C4-2B (cell line): ENCODE results near the gene SLC16A8.

Experiments
- H3K27ac ChIP-seq: fragments of 450-650 bp; 2 replicates; pipeline ENCODE4 v1.5.1; 2017
- ZFX ChIP-seq: fragments of 450-650 bp; IDR thresholded peaks from 2 replicates; pipeline ENCODE4 v1.6.1; 2017
- TF ChIP-seq, protein P1 (sequence below): fragments of 450-650 bp; conservative IDR thresholded peaks from 2 replicates; pipeline ENCODE4 v1.5.1; 2017; ENCODE audit warnings: mild to moderate bottlenecking

The SLC16A8 gene

DNA sequence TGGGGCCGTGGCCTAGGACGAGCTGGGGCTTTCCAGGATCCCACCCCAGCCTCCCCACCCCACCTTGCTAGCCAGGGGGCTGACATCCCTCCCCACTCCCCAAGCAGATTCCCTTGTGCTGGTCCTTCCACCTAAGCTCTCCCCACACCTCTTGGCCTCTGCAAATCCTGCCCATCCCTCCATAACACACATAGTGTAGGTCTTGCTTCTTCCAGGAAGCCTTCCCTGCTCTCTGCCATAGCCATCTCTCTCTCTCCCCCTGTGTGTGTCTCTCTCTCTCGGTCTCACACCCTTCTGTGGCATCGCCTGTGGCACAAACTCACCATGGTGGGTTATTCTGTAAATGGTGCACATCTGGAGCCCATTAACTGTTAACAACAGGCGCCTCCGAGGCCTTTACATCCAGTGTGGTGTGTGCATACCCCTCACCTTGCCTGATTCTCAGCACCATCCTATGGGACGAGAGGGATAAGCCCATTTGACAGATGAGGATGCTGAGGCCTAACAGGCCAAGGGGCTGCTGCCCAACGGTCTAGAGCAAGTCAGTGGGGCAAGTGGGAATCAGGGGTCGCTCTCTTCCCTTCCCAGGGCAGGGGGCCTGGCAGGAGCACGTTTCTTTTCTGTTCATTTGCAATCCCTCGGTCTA lies 49.0 kb downstream of the SLC16A8 start:
- peak overlapping the region; percentile 41 for H3K27ac ChIP-seq
- TF ChIP-seq, protein P1, sequence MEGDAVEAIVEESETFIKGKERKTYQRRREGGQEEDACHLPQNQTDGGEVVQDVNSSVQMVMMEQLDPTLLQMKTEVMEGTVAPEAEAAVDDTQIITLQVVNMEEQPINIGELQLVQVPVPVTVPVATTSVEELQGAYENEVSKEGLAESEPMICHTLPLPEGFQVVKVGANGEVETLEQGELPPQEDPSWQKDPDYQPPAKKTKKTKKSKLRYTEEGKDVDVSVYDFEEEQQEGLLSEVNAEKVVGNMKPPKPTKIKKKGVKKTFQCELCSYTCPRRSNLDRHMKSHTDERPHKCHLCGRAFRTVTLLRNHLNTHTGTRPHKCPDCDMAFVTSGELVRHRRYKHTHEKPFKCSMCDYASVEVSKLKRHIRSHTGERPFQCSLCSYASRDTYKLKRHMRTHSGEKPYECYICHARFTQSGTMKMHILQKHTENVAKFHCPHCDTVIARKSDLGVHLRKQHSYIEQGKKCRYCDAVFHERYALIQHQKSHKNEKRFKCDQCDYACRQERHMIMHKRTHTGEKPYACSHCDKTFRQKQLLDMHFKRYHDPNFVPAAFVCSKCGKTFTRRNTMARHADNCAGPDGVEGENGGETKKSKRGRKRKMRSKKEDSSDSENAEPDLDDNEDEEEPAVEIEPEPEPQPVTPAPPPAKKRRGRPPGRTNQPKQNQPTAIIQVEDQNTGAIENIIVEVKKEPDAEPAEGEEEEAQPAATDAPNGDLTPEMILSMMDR = no peak
- TF ChIP-seq ZFX = no peak

DNA sequence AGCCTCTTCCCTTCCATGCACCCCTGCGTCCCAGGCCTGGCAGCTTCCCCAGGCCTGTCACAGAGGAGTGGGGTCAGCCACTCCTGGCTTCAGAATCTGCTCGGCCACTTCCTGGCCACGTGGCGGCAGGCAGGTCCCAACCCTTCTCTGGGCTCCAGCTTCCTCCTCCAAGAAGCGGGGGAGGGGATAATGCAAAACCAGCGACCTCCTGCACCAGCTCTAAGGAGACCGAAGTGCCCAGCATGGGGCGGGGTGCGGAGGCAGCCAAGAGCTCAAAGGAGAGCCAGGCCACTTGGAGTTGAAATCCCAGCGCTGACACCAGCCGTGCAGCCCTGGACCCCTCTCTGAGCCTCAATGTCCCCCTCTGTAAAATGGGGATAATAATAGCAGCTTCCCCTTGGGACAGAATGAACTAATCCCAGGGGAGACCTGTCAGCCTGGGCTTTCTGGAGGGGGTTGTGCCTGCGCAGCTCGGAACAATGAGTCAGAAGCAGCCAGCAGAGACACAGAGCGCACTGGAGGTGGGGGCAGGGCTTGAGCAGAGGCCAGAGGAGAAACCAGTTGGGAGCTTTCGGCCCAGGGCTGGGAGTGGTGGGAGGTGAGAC lies 49.6 kb downstream of the SLC16A8 start:
- H3K27ac ChIP-seq = peak overlapping the region; percentile 41
- TF ChIP-seq, protein P1 = no peak
- TF ChIP-seq ZFX = no peak

DNA sequence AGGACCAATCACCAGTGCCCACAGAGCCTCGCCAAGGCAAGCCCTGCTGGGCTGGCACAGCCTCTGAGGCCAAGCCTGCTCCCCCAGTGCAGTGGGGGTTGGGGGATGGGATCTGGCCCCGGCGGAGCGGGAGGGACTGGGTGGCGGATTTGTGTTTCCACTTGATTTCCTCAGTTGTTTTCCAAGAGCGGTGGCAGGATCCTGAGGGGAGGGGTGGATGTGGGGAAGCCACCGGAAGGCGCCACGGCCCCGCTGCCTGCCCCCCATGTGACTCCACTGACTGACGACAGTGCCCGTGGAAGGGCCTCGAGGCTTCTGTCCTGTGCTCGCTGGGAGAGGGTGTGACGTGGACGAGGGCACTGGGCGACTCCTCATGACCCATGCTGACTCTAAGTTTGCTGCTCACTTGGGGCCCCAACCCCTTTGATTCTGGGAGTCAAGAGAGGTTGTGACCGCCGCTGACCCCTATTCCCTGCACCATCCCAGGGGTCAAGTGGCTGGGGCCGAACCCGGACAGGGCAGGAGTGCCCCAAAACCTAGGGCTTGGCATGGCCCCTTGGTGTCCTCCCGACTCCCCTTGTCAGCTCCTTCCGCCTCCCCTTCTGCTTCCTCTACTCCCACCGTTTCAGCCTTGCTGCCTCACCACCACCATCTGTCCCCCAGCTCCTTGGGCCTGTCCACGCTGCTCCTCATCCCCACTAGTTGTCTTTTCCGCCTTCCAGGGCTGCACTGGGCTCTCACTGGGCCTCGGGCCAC lies 50.3 kb downstream of the SLC16A8 start:
- TF ChIP-seq, protein P1 = no peak
- TF ChIP-seq ZFX = no peak
- H3K27ac ChIP-seq = peak overlapping the region; percentile 41

DNA sequence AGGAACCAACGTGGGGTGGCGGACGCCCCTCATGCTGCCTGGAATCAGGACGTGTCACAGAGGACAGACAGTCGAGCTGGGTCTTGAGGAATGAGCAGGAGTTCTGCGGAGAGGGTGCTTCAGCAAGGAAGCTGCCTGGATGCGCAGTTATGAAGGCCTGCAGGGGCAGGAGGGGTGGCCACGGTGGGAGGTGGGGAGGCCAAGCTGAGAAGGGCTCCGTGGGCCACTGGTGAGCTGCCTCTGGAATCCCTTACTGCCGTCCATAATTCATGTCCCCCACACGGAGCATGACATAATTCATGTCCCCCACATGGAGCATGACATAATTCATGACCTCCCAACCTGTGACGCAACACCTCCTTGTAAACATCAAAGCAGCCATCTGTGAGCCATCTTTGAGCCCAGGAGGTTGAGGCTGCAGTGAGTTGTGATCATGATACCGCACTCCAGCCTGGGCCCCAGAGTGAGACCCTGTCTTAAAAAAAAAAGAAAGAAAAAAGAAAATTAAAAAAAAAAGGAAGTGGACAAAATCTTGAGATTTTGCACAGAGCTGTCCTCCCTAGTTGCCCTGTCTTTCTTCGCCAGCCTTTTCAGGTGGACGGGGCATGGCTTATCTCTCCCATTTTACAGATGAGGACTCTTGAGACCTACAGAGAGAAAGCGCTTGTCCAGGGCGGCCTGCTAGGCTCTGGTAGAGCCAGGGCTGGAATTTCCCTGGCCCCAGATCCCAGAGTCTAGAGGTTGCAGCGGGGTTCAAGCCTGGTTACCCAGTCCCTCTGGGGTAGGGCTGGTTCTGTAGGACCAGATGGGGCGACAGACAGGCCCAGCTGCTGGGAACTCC lies 51.1 kb downstream of the SLC16A8 start:
- no peak for TF ChIP-seq ZFX
- TF ChIP-seq, protein P1 = no peak
- H3K27ac ChIP-seq = no peak overlapping the region

DNA sequence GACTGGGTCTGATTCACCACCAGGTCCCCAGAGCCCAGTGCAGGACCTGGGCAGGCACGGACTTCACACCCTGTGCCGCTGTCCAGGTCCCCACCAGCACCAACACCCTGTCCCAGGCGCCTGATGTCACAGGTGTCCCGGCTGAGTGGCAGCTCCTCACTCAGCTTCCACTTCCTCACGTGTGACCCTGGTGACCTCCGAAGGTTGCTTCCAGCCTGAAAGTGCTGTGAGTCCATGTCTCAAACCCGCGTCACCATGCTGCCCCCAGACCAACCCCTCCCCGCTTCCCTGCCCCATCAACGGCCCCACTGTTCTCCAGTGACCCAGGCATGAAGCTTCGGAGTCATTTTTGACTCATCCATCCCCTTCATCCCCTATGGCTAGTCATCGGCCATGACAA lies 52.5 kb downstream of the SLC16A8 start:
- no peak overlapping the region for H3K27ac ChIP-seq
- TF ChIP-seq, protein P1 = no peak
- no peak for TF ChIP-seq ZFX

DNA sequence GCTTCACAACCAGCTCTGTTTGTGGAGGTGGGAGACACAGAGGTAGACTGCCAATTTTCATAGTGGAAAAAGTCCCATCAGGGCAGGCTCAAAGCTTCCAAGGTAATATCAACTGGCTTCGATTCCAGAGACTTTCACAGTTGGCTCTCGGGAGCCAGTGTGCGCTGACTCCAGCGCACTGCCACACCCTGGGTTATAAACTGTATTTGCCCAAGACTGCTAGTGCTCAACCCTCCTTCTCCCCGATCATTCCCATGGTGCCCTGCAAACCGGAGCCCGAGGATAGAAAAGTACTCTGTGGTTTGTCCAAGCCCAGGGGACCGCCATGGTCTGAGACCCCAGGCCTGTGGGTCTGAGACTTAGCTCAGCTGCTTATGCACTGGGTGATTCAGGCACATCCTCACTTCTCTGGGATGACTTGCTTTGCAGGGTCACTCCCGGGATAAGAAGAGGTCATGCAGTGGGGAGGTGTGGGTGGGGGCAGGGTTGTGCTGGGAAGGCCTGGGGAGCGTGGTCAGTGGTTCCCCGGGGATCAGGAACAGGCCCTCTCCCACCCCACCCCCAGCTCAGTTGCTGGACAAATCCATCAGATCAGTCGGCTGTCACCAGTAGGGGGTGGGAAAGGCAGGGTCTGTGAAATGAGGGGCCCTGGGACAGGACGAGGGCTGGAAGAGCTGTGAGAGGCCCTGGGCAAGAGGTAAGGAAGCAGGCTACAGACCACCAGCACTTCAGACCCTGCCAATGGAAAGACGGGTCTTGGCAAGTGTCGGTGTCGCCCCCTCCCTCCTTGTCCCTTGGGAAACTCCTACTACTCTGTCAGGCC lies 53.5 kb downstream of the SLC16A8 start:
- no peak for TF ChIP-seq ZFX
- TF ChIP-seq, protein P1 = no peak

More for the DNA sequence above, 53.5 kb downstream of the SLC16A8 start:
- no peak overlapping the region for H3K27ac ChIP-seq
